HG03575 (cell line): ENCODE results near the gene MARCHF9.

ENCODE experiments used
- ATAC-seq: cut with Tn5 transposase; IDR thresholded peaks from one replicate; pipeline ENCODE4 v1.9.1; 2021; ENCODE audit not compliant: unreplicated experiment, insufficient number of reproducible peaks, low FRiP score; ENCODE audit errors: extremely low read depth

The MARCHF9 gene

GRCh38 chr12:57750561-57751431 lies 4.1 kb upstream of the MARCHF9 start:
- no peak for ATAC-seq

- ATAC-seq, result no peak
These were observed 3.5 kb upstream of the MARCHF9 start for GRCh38 chr12:57751432-57751787.

DNA sequence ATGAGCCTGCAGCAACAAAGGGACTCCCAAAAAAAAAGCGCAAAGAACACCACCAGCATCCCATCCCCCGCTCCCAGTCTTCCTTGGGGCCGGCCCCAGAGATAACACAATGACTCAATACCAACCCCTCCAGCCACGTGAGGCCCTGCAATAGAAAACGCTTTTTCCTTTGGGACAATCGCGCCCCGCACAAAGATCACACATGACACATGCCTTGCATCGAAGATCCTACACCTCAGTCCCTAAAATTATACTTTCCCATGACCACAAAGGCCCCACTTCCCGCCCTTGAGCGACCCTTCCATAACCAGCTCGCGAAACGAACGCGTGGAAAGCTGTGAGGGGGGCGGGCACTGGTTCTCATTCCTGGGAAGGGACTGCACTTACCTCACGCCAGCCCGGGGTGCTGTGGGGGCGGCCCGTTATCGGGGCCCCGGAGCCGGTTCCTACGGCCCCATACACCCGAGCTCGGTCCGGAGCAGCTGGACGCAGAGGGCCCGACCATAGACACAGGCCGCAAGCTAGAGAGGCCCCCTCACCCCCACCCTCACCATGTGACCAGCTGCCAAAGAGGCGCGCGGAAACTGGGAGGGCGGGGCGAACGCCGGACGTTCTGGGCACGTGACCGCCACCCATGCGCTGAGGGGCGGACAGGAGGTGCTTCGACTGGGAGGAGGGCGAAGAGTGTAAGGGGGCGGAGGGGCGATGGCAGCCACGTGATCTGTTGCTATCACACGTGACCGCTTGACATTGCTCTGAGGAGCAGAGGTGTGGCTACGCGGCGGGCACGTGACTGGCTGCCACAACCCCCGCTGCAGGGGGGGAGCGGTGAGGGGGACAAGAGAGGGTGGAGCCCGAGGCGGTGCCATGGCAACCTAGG lies 2.9 kb upstream of the MARCHF9 start, which contains the start of gene CDK4:
Gene CDK4 (minus strand): TSS at position 523 of the 880 bp plus-strand sequence. CDS start 593 bp downstream, outside the sequence.
- ATAC-seq, result peak; percentile 44

DNA sequence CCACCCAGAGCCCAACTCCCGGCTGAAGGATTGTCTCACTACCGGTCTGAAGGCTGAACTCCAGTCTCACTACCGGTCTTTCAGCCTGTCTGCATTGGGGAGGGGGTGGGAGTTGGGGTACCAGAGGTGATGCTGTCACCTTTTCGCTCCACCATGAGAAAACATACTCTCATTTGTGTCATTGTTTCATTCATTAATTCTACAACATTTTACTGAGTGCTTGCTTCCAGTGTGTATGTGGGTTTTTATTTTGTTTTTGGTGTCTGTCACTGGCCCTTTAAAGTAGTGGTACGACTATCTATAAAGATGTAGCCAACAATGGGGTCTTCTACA lies 2.3 kb upstream of the MARCHF9 start:
- no peak for ATAC-seq

DNA sequence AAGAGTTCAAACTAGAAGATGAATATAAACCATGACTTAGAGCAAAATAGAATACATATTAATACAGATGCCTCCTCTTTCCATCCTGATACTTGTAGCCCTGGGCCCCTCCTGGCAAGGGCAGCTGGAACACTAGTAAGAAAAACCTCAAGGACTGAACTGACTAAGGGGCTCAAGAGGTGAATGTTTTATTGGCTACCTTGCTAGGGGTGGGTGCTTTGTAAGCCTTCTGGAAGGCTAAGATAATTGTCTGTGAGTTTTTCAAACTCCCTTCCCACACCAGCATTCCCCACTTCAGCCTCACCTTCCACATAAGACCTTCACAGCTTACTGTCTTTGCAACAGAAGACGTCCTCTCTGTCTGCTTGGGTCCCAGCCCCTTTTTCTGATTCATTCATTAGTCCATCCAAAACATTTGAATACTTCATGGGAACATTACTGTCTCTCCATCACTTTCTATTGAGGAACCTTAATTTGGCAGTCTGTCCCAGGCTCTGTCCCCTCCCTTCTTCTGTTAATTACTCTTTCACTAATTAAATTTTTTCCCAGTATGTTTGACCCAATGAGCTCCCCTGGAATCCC lies 1.1 kb upstream of the MARCHF9 start:
- ATAC-seq, result no peak

DNA sequence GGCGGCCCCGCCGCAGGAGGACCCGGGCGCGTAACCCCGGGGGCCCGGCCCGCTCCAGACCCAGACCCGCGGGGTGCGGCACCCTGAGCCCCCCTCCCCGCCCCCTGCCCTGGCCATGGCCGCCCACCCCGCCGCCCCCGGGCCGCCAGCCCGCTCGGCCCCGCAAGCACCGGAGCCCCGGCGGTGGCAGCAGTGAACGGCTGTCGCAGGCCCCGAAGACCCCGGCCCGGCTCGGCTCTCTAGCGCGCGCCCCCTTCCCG lies 221 bp downstream of the MARCHF9 start:
- ATAC-seq, result no peak

DNA sequence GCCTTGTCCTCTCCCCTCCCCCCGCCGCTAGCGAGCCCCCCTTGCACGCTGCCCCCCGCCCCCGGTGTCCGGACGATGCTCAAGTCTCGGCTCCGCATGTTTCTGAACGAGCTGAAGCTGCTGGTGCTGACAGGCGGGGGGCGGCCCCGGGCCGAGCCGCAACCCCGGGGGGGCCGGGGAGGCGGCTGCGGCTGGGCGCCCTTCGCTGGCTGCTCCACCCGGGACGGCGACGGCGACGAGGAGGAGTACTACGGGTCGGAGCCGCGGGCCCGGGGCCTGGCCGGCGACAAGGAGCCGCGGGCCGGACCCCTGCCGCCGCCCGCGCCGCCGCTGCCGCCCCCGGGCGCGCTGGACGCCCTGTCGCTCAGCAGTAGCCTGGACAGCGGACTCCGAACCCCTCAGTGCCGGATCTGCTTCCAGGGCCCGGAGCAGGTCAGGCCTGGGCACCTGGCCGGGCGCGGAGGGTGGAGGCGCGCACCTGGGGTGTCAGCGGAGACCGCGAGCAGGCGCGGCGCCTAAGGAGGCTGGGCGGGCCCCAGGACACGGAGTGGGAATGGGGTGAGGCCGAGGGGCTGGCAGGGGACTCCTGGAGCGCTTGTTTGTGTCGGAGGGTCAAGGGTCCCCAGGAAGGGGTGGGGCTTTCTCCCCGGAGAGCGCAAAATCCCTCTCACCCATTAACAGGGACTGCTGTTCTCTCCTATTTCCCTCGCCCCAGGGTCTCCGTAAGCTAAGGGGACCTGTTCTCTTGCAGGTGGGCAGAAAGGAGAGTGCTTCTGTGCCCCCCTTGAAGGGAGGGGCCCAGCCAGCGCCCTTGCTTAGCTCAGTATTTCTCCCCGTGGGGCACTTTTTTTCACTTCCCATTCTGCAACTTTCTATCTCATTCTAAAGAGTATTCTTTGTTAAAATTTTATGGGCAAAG lies 810 bp downstream of the MARCHF9 start:
- ATAC-seq, result no peak

DNA sequence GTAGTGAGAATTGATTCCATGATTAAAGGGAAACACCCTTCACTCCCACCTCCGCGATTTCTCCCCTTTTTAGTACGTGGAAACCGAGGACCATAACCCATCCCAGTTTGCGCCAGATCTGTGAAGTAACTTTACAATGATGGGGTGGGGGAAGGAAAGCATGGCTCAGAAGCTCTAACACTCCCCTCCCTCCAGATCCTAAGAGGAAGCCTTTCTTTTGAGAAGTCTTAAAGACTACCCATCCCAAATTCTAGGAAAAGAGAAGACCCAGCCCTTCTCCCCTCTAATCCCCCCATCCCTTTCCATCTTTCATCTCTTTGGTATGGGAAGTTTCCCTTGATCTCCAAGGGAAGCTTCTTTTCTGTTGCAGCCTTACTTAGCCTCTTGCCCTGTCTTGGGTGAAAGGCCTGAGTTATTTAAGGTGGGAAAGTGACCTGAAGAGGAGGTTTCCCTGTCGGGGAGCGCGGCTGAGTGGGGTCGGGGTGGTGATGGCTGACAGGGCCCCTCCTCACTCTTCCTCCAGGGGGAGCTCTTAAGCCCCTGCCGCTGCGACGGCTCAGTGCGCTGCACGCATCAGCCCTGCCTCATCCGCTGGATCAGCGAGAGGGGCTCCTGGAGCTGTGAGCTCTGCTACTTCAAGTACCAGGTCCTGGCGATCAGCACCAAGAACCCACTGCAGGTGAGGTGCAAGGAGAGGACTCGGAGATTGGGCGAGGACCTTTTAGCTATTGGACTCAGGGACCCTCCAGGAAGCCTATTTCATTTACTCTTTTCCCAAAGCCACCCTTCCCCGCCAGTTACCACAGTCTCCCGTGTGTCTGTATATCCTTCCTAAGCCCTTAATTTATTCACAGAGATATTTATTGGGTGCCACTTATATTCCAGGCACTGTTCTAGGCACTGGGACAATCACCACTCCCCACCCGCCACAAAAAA lies 1.8 kb downstream of the MARCHF9 start:
- ATAC-seq, result no peak

DNA sequence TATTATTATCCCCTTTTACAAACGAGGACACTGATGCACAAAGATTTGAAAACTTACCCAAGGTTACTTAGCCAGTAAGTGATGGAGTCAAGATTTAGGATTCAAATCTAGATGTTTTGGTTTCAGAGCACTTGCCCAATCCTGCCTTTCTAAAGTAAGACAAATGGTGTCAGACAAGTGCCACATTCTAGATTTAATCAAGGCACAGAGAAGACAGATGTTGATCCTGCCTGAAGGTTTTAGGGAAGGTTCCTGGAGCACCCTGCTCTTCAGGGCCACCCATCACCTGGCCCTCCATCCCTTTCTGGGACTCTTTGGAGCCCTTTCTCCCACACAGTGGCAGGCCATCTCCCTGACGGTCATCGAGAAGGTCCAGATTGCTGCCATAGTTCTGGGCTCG lies 2.9 kb downstream of the MARCHF9 start:
- ATAC-seq, result no peak

GRCh38 chr12:57758552-57759359 lies 3.9 kb downstream of the MARCHF9 start:
- ATAC-seq, result no peak

- ATAC-seq, result no peak
These were observed 4.6 kb downstream of the MARCHF9 start for GRCh38 chr12:57759360-57759980.

- ATAC-seq, result no peak
These were observed 5.6 kb downstream of the MARCHF9 start for GRCh38 chr12:57760347-57760982.

- no peak for ATAC-seq
These were observed 6.6 kb downstream of the MARCHF9 start for GRCh38 chr12:57761391-57761998.

GRCh38 chr12:57762463-57762862 lies 7.6 kb downstream of the MARCHF9 start:
- ATAC-seq, result no peak

DNA sequence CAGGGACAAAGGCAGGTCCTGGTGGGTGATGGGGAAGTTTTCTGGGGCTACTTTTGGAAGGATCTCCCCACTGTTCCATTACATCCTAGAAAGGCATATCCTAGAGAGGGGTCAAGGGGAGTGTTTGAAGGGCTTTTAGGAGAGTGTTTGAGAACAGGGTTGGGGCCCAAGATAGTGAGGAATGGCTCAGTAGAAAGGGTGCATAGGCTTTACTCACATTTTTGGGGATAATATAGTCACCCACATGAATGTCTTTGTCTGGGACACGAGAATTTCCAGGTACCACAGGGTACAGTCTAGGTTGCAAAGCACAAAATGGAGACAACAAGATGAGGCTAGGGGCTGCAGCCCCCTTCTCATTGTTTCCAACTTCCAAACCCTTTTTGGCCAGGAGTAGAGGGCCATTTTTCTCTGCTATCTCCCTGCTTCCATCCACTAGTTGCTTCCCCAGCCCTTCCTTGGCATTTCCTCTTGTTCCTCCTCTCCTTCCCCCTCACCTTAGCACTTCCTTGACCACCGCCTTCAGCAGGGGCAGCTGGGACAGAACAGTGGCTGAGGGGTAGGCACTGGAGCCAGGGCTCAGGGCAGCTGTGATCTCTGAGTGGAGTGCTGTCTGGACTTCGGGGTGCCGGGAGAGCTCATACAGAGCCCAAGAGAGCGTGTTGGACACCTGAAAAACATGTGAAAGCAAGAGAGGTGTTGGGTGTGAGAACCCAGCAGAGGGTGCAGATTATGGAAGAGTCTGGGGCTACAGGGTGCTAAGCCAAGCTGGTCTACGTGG lies 9.2 kb downstream of the MARCHF9 start:
- no peak for ATAC-seq
